Ishikawa (cell line): ENCODE measurements around the gene JAML.

ENCODE experiments used
- CEBPB ChIP-seq: IDR thresholded peaks from 2 replicates; pipeline ENCODE4 v1.6.1; 2012
- CREB1 ChIP-seq: IDR thresholded peaks from 2 replicates; pipeline ENCODE4 v1.6.1; 2012; ENCODE audit warnings: low read depth
- EGR1 ChIP-seq: IDR thresholded peaks from 2 replicates; pipeline ENCODE4 v1.6.1; 2012
- EP300 ChIP-seq: IDR thresholded peaks from 2 replicates; pipeline ENCODE4 v1.6.1; 2012; ENCODE audit warnings: borderline replicate concordance
- FOXM1 ChIP-seq: IDR thresholded peaks from 2 replicates; pipeline ENCODE4 v1.6.1; 2012; ENCODE audit warnings: low read depth, borderline replicate concordance
- NFIC ChIP-seq: IDR thresholded peaks from 2 replicates; pipeline ENCODE4 v1.6.1; 2012
- RAD21 ChIP-seq: IDR thresholded peaks from 2 replicates; pipeline ENCODE4 v1.6.1; 2012; ENCODE audit warnings: low read depth
- TAF1 ChIP-seq: IDR thresholded peaks from 2 replicates; pipeline ENCODE4 v1.6.1; 2012; ENCODE audit warnings: low read depth, mild to moderate bottlenecking
- TCF12 ChIP-seq: IDR thresholded peaks from 2 replicates; pipeline ENCODE4 v1.6.1; 2012; ENCODE audit warnings: low read depth
- TEAD4 ChIP-seq: IDR thresholded peaks from 2 replicates; pipeline ENCODE4 v1.6.1; 2012
- USF1 ChIP-seq: IDR thresholded peaks from 2 replicates; pipeline ENCODE4 v1.6.1; 2012
- YY1 ChIP-seq: IDR thresholded peaks from 2 replicates; pipeline ENCODE4 v1.6.1; 2012; ENCODE audit warnings: low read depth
- ZBTB7A ChIP-seq: IDR thresholded peaks from 2 replicates; pipeline ENCODE4 v1.6.1; 2012; ENCODE audit warnings: low read depth
- TF ChIP-seq, protein P1 (sequence below): IDR thresholded peaks from 2 replicates; pipeline ENCODE4 v1.6.1; 2012
- TF ChIP-seq, protein P2 (sequence below): IDR thresholded peaks from 2 replicates; pipeline ENCODE4 v1.6.1; 2012; ENCODE audit warnings: low read depth, mild to moderate bottlenecking

The JAML gene

GRCh38 chr11:118202599-118203422 lies 22.0 kb downstream of the JAML start:
- TF ChIP-seq TEAD4 (no peak), FOXM1 (no peak), ZBTB7A (no peak)
- TF ChIP-seq, protein P1, sequence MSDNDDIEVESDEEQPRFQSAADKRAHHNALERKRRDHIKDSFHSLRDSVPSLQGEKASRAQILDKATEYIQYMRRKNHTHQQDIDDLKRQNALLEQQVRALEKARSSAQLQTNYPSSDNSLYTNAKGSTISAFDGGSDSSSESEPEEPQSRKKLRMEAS, result no peak

DNA sequence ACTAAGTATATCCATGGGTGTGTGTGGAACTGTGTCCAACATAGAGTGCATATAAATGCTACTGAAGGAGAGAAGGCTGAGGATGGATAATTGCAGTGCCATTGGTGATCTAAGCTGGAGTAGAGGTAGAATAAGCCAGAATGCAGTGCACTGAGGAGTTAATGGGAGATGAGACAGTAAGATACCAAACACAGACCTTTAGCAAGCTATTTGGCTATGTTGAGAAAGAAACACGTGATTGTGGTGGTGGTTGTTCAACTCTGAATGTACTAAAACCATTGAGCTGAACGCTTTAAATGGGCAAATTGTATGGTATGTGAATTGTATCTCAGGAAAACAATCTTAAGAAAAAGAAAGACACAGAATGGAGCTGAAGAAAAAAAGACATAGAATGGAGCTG lies 22.8 kb downstream of the JAML start:
- TF ChIP-seq EP300 (no peak), RAD21 (no peak), NFIC (no peak), CREB1 (no peak)
- TF ChIP-seq, protein P1, result no peak
- TF ChIP-seq, protein P2, sequence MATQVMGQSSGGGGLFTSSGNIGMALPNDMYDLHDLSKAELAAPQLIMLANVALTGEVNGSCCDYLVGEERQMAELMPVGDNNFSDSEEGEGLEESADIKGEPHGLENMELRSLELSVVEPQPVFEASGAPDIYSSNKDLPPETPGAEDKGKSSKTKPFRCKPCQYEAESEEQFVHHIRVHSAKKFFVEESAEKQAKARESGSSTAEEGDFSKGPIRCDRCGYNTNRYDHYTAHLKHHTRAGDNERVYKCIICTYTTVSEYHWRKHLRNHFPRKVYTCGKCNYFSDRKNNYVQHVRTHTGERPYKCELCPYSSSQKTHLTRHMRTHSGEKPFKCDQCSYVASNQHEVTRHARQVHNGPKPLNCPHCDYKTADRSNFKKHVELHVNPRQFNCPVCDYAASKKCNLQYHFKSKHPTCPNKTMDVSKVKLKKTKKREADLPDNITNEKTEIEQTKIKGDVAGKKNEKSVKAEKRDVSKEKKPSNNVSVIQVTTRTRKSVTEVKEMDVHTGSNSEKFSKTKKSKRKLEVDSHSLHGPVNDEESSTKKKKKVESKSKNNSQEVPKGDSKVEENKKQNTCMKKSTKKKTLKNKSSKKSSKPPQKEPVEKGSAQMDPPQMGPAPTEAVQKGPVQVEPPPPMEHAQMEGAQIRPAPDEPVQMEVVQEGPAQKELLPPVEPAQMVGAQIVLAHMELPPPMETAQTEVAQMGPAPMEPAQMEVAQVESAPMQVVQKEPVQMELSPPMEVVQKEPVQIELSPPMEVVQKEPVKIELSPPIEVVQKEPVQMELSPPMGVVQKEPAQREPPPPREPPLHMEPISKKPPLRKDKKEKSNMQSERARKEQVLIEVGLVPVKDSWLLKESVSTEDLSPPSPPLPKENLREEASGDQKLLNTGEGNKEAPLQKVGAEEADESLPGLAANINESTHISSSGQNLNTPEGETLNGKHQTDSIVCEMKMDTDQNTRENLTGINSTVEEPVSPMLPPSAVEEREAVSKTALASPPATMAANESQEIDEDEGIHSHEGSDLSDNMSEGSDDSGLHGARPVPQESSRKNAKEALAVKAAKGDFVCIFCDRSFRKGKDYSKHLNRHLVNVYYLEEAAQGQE, result no peak

GRCh38 chr11:118200901-118201680 lies 23.7 kb downstream of the JAML start:
- TF ChIP-seq NFIC, result no peak
- TF ChIP-seq, protein P2, result no peak
- no peak for TF ChIP-seq CREB1
- TF ChIP-seq YY1, result no peak
- TF ChIP-seq, protein P1, result no peak
- no peak for TF ChIP-seq CEBPB
- TF ChIP-seq ZBTB7A, result no peak
- TF ChIP-seq TEAD4, result no peak
- no peak for TF ChIP-seq USF1
- TF ChIP-seq RAD21, result no peak
- TF ChIP-seq EP300, result no peak

DNA sequence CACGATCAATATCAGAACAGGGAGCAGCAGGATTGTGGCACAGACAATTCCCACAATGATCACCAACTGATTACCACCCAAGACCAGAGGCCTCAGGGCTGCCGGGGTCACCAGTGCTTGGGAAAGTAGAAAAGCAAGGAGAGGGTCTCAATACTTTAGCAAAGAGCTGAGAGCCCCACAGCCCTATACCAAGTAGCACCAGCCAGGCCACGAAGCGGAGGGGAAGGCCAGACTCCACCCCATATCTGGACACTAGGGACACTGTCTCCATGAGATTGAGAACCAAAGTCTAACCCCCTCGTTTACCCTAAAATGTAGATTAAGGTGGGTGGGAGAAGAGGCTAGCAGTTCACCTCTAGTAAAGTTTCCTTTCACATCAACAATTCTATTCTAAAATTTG lies 24.3 kb downstream of the JAML start:
- TF ChIP-seq CREB1 (no peak), CEBPB (no peak), EGR1 (no peak), FOXM1 (no peak), TCF12 (no peak), EP300 (no peak), TEAD4 (no peak), USF1 (no peak), TAF1 (no peak), RAD21 (no peak), ZBTB7A (no peak), NFIC (no peak), YY1 (no peak)
- TF ChIP-seq, protein P2, result no peak
- TF ChIP-seq, protein P1, result no peak
